HG03159 (cell line): ENCODE data around the gene POLD2.
A peak's percentile ranks its signal among the peaks of the same experiment; 100 is the strongest.
"Not testable (repeated sequence)": the region's sequence is repeated elsewhere in the genome, so short reads cannot be mapped to it uniquely, and the experiment has no call there.

Source experiments
- ATAC-seq: cut with Tn5 transposase; IDR thresholded peaks from one replicate; pipeline ENCODE4 v1.9.1; 2021; ENCODE audit warnings: mild to moderate bottlenecking, moderate library complexity; ENCODE audit not compliant: unreplicated experiment

POLD2 gene

GRCh38 chr7:44123190-44124003, at the start of gene POLD2:
TSS of gene POLD2 (minus strand) at chr7:44123548. CDS start at chr7:44122053, 1,495 bp downstream.
- ATAC-seq = peak; percentile 98

- no peak for ATAC-seq
Measured at GRCh38 chr7:44172803-44173424, 49.6 kb upstream of the POLD2 start.

GRCh38 chr7:44172352-44172751, 49.0 kb upstream of the POLD2 start:
- no peak for ATAC-seq

GRCh38 chr7:44171901-44172300, 48.6 kb upstream of the POLD2 start:
- ATAC-seq = not testable (repeated sequence)

GRCh38 chr7:44167920-44168319, 44.6 kb upstream of the POLD2 start:
- ATAC-seq = no peak

GRCh38 chr7:44163591-44163990, 40.2 kb upstream of the POLD2 start:
- no peak for ATAC-seq

GRCh38 chr7:44162785-44163395, 39.5 kb upstream of the POLD2 start:
- ATAC-seq = no peak

GRCh38 chr7:44162179-44162578, 38.8 kb upstream of the POLD2 start:
- ATAC-seq = no peak

- ATAC-seq = no peak
Measured at GRCh38 chr7:44161371-44161770, 38.0 kb upstream of the POLD2 start.

GRCh38 chr7:44159824-44160630, 36.7 kb upstream of the POLD2 start:
- ATAC-seq = no peak

- no peak for ATAC-seq
Measured at GRCh38 chr7:44158873-44159631, 35.7 kb upstream of the POLD2 start.

- ATAC-seq = no peak
Measured at GRCh38 chr7:44158096-44158872, 34.9 kb upstream of the POLD2 start.

GRCh38 chr7:44157116-44158080, 34.0 kb upstream of the POLD2 start:
- no peak for ATAC-seq

- no peak for ATAC-seq
Measured at GRCh38 chr7:44156453-44157010, 33.2 kb upstream of the POLD2 start.

GRCh38 chr7:44155191-44156185, 32.1 kb upstream of the POLD2 start:
- no peak for ATAC-seq

- no peak for ATAC-seq
Measured at GRCh38 chr7:44154703-44155102, 31.4 kb upstream of the POLD2 start.

GRCh38 chr7:44153948-44154335, 30.6 kb upstream of the POLD2 start:
- ATAC-seq = no peak
